Osteoblast (primary cell): ENCODE measurements around the gene KIAA0319L. TPM values are rescaled to one million over a fixed set of nuclear protein-coding genes. Genes with fewer than 3 reads are reported as not detected.

ENCODE experiments used
- DNase-seq: peaks from one replicate; pipeline ENCODE4 v3.0.0; 2011; ENCODE audit warnings: low spot score, mixed read lengths; ENCODE audit not compliant: insufficient read length; ENCODE audit errors: missing footprints
- H2AFZ ChIP-seq: 2 replicates; pipeline ENCODE4 v1.6.0; 2011; ENCODE audit warnings: mild to moderate bottlenecking, low read length
- H3K27ac ChIP-seq: 2 replicates; pipeline ENCODE4 v1.5.1; 2011; ENCODE audit warnings: mild to moderate bottlenecking, low read depth, low read length, moderate library complexity
- H3K27me3 ChIP-seq: 2 replicates; pipeline ENCODE4 v1.6.0; 2012; ENCODE audit warnings: mild to moderate bottlenecking, control low read depth, inconsistent platforms, low read length, moderate library complexity; ENCODE audit not compliant: insufficient read depth
- H3K36me3 ChIP-seq: 2 replicates; pipeline ENCODE4 v1.5.1; 2011; ENCODE audit warnings: mild to moderate bottlenecking, low read length, control low read depth, moderate library complexity; ENCODE audit not compliant: insufficient read depth
- H3K4me1 ChIP-seq: 2 replicates; pipeline ENCODE4 v1.5.1; 2011; ENCODE audit warnings: mild to moderate bottlenecking, low read length, control low read depth, moderate library complexity; ENCODE audit not compliant: insufficient read depth
- H3K4me2 ChIP-seq: 2 replicates; pipeline ENCODE4 v1.6.0; 2011; ENCODE audit warnings: mild to moderate bottlenecking, low read length; ENCODE audit not compliant: insufficient read depth
- H3K4me3 ChIP-seq: fragments of 200-600 bp; sonication (generic); 3 replicates; pipeline ENCODE4 v1.5.1; 2012; ENCODE audit warnings: mild to moderate bottlenecking, low read length, inconsistent platforms; ENCODE audit not compliant: insufficient read depth
- H3K79me2 ChIP-seq: 2 replicates; pipeline ENCODE4 v1.6.0; 2012; ENCODE audit warnings: mild to moderate bottlenecking, low read length, control low read depth, inconsistent platforms; ENCODE audit not compliant: insufficient read depth
- H3K9me3 ChIP-seq: 2 replicates; pipeline ENCODE4 v1.5.1; 2011; ENCODE audit warnings: low read depth, low read length, control low read depth
- H4K20me1 ChIP-seq: 2 replicates; pipeline ENCODE4 v1.6.0; 2012; ENCODE audit warnings: mild to moderate bottlenecking, low read length, control low read depth; ENCODE audit not compliant: insufficient read depth
- CTCF ChIP-seq: IDR thresholded peaks from 2 replicates; pipeline ENCODE4 v1.5.1; 2011; ENCODE audit warnings: mild to moderate bottlenecking, low read depth, low read length, moderate library complexity; ENCODE audit errors: extremely low read depth
- total RNA-seq: library from RNA; depleted of rRNA; stranded (reverse); fragments of >200 nt; gene quantifications from 2 replicates; pipeline ENCODE4 v1.2.3, GENCODE V29; 2012

Gene KIAA0319L
- total RNA-seq, 1 donor: 44.9 TPM

- DNase-seq: no peak
- TF ChIP-seq CTCF: no peak
- peak overlapping the region; percentile 80 for H3K27ac ChIP-seq
- H3K4me3 ChIP-seq: peak overlapping the region; percentile 80
- H3K4me2 ChIP-seq: peak overlapping the region; percentile 88
- H3K36me3 ChIP-seq: peaks cover 21% of the 10 kb centered on the region
- H4K20me1 ChIP-seq: peaks cover 45% of the 10 kb centered on the region
- no peaks in the 10 kb centered on the region for H3K9me3 ChIP-seq
- no peaks in the 10 kb centered on the region for H3K27me3 ChIP-seq
- H3K79me2 ChIP-seq: peaks cover 57% of the 10 kb centered on the region
- peaks cover 45% of the 10 kb centered on the region for H3K4me1 ChIP-seq
- H2AFZ ChIP-seq: peak overlapping the region; percentile 91
Observed at GRCh38 chr1:35556484-35557117, 602 bp downstream of the KIAA0319L start.

GRCh38 chr1:35555601-35556477 is 1.4 kb downstream of the KIAA0319L start:
- TF ChIP-seq CTCF: no peak
- Histone ChIP-seq H2AFZ (peak overlapping the region; percentile 15), H3K36me3 (peaks cover 21% of the 10 kb centered on the region), H3K79me2 (peaks cover 52% of the 10 kb centered on the region), H3K4me2 (peak overlapping the region; percentile 88), H3K4me1 (peaks cover 38% of the 10 kb centered on the region), H3K9me3 (no peaks in the 10 kb centered on the region), H3K27ac (peak overlapping the region; percentile 80), H4K20me1 (peaks cover 37% of the 10 kb centered on the region), H3K27me3 (no peaks in the 10 kb centered on the region), H3K4me3 (peak overlapping the region; percentile 80)
- DNase-seq: peak; percentile 90

- Histone ChIP-seq H3K4me2 (peak overlapping the region; percentile 88), H3K27me3 (no peaks in the 10 kb centered on the region), H3K36me3 (peaks cover 23% of the 10 kb centered on the region), H3K4me3 (peak overlapping the region; percentile 80), H3K79me2 (peaks cover 52% of the 10 kb centered on the region), H3K4me1 (peaks cover 31% of the 10 kb centered on the region), H4K20me1 (peaks cover 31% of the 10 kb centered on the region), H3K27ac (peak overlapping the region; percentile 80), H2AFZ (no peak overlapping the region), H3K9me3 (no peaks in the 10 kb centered on the region)
- DNase-seq: no peak
- no peak for TF ChIP-seq CTCF
Observed at GRCh38 chr1:35555212-35555584, 2.0 kb downstream of the KIAA0319L start.
